Measurements from ENCODE around the gene RGMA.
A peak's percentile ranks its signal among the peaks of the same experiment; 100 is the strongest.

Gene RGMA

DNA sequence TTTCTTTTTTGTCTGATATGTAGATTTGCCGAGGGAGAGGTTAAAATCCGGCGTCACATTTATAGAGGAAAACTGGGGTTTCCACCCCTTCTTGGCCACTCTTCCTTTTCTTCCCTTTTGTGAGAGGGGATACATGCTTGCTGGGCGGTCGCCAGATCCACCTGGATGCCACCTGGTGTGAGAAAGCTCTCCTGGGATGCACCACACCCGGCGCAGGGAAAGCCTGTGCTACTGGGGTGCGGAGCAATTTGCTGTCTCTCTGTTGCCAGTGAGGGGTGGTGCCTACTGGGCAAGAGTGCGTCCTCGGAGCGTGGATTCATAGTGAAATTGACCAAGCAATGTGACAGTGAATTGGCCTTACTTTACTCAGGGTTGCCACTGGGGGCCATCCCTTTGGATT is 2.5 kb upstream of the RGMA start:
- H3K36me3 ChIP-seq (replicated peaks), result no peaks in the 10 kb centered on the region
- H3K27ac ChIP-seq, result no peak overlapping the region
- no peak overlapping the region for H3K4me3 ChIP-seq (ENCODE audit: low read depth, low read length)
- TF ChIP-seq, protein P1, sequence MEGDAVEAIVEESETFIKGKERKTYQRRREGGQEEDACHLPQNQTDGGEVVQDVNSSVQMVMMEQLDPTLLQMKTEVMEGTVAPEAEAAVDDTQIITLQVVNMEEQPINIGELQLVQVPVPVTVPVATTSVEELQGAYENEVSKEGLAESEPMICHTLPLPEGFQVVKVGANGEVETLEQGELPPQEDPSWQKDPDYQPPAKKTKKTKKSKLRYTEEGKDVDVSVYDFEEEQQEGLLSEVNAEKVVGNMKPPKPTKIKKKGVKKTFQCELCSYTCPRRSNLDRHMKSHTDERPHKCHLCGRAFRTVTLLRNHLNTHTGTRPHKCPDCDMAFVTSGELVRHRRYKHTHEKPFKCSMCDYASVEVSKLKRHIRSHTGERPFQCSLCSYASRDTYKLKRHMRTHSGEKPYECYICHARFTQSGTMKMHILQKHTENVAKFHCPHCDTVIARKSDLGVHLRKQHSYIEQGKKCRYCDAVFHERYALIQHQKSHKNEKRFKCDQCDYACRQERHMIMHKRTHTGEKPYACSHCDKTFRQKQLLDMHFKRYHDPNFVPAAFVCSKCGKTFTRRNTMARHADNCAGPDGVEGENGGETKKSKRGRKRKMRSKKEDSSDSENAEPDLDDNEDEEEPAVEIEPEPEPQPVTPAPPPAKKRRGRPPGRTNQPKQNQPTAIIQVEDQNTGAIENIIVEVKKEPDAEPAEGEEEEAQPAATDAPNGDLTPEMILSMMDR (IDR thresholded peaks at IDR 0.05; ENCODE audit: low read depth, low read length, missing control alignments), result no peak
- in situ Hi-C loops (cut with HindIII; ENCODE audit: low pct_ligation_motif_present, low sequenced_read_pairs), result no loop called here
- DNase-seq, result no peak
- H3K27me3 ChIP-seq (replicated peaks), result peaks cover 39% of the 10 kb centered on the region

DNA sequence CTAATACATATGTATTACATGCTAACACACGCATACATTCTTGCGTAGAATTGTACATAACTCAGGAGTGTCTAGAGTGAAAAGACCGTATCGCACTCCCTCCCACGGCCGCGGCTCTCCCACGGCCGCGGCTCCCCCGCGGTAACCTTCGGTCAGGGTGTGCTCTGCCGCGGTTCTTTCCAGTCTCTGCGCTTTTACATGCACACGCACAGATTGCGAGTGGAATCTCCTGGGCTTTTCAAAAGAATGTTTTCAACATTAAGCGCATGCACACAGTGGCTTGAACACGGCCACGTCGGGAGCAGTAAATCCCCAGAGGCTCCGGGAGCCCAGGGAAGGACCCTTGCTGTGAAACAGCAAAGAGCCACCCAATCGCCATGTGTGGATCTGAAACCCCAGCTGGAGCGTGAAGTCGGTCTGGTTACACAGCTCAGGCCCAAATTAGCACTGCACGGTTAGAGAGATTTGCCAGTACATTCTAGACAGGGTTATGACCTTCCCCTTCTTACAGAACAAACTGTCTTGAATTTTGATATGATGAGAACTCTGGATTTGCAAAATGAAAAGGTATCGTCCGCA is 805 bp upstream of the RGMA start:
- in situ Hi-C loops (cut with HindIII; ENCODE audit: low pct_ligation_motif_present, low sequenced_read_pairs), result no loop called here
- no peak overlapping the region for H3K4me3 ChIP-seq (ENCODE audit: low read depth, low read length)
- peaks cover 47% of the 10 kb centered on the region for H3K27me3 ChIP-seq (replicated peaks)
- DNase-seq, result no peak
- no peak overlapping the region for H3K27ac ChIP-seq
- no peaks in the 10 kb centered on the region for H3K36me3 ChIP-seq (replicated peaks)
- TF ChIP-seq, protein P1 (IDR thresholded peaks at IDR 0.05; ENCODE audit: low read depth, low read length, missing control alignments), result no peak

DNA sequence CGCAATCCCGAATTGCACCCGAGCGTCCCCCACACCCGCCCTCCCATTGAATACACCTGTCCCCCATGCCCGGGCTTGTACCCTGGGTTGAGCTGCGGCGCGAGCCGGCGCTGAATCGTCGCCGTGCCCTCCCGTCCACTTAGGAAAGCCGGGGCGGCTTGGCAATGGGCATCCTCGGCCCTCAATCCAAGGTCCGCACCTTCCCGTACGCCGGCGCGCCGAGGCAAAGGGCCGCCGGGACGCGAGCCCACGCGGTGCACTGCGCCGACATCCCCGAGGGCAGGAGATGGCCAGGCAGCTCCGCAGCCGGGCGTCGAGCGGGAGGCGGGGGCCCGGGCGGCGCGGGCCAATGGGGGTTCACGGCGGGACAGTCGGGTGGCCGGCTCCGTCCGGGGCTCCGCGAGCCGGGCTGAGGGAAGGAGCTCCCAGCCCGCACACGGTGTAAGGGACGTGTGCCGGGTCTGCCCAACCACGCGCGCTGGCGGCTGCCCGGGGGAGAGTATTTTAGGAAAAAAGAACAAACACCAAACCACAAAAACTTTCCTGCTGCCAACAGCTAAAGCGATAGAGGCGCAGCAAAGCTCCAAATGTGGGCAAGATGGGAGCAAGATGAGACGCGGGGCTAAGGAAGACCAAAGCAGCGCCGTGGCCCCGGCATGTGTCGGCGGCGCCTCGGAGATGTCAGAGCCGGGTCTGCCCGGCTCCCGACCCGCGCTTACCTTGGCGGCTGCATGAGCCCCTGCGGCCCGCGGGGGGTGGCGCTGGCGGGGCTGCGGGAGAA is 621 bp downstream of the RGMA start:
- no peak for DNase-seq
- H3K4me3 ChIP-seq (ENCODE audit: low read depth, low read length), result peak overlapping the region; percentile 22

DNA sequence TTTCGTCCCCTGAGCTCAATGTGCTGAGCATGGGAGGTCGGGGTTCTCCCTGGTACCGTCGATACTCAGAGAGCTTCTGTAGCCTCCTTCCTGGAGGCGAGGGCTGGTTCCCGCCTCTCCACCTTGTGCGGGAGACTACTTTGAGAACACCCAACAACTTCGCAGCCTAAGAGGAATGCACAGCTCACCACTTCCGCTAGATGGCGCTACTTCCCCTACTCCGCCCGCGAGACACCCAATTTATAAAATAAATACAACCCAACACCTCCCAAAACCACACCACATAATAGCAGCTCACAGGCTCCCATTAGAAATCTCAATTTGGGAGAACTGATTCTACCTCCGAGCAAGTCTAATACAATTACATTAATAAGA is 1.2 kb downstream of the RGMA start:
- Histone ChIP-seq H3K4me3 (ENCODE audit: low read depth, low read length) (no peak overlapping the region), H3K27me3 (replicated peaks) (peaks cover 47% of the 10 kb centered on the region), H3K27ac (no peak overlapping the region), H3K36me3 (replicated peaks) (no peaks in the 10 kb centered on the region)
- in situ Hi-C loops (cut with HindIII; ENCODE audit: low pct_ligation_motif_present, low sequenced_read_pairs), result no loop called here
- DNase-seq, result peak; percentile 43
- TF ChIP-seq, protein P1 (IDR thresholded peaks at IDR 0.05; ENCODE audit: low read depth, low read length, missing control alignments), result peak; percentile 89

More for the DNA sequence above, 621 bp downstream of the RGMA start:
- Histone ChIP-seq H3K36me3 (replicated peaks) (no peaks in the 10 kb centered on the region), H3K27me3 (replicated peaks) (peaks cover 47% of the 10 kb centered on the region), H3K27ac (no peak overlapping the region)
- in situ Hi-C loops (cut with HindIII; ENCODE audit: low pct_ligation_motif_present, low sequenced_read_pairs), result no loop called here
- TF ChIP-seq, protein P1 (IDR thresholded peaks at IDR 0.05; ENCODE audit: low read depth, low read length, missing control alignments), result no peak

DNA sequence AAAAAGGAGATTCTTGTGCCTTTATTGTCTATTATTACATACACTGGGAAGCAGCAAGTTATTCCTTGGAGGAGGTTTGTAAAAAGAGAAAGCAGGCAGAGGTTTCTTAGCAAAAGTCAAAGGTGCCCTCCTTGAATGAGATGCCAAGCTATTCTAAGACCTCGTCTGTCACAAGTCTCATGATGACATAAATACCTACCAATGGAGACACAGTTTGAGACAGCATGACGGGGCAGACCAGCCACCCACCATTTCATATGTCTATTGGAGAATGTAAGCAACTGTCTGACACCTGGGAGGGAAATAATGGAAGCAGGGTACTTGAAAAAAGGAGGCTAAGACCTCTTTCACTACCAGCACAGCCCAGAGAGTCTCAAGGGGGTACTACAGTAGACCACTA is 2.2 kb downstream of the RGMA start:
- TF ChIP-seq, protein P1 (IDR thresholded peaks at IDR 0.05; ENCODE audit: low read depth, low read length, missing control alignments), result no peak
- Histone ChIP-seq H3K27ac (no peak overlapping the region), H3K36me3 (replicated peaks) (no peaks in the 10 kb centered on the region), H3K4me3 (ENCODE audit: low read depth, low read length) (no peak overlapping the region), H3K27me3 (replicated peaks) (peaks cover 47% of the 10 kb centered on the region)
- no peak for DNase-seq
- in situ Hi-C loops (cut with HindIII; ENCODE audit: low pct_ligation_motif_present, low sequenced_read_pairs), result no loop called here
